GM12878 (cell line): ENCODE results near the gene NMUR2. TPM values are rescaled to one million over a fixed set of nuclear protein-coding genes. Genes with fewer than 3 reads are reported as not detected.

Experiments
- ATAC-seq: fragments of 200-7000 bp; cut with Tn5 transposase; 3 replicates; pipeline ENCODE4 v1.9.1; 2020; ENCODE audit warnings: mild to moderate bottlenecking, moderate library complexity
- BruUV-seq: library from RNA; stranded (reverse); fragments of 400-500 nt; replicated peaks from 2 replicates; lab custom pipeline; 2021; lab: Mats Ljungman, UMichigan
- CTCF ChIA-PET: fragments of 300-600 bp; sonication (Branson Sonifier 250); formaldehyde crosslinking; extraction: SDS; loops from one replicate; lab custom pipeline; 2021; ENCODE audit warnings: inconsistent platforms; lab: Yijun Ruan, JAX
- POLR2A ChIA-PET: fragments of 350-600 bp; formaldehyde crosslinking; extraction: SDS; loops from one replicate; lab custom pipeline; 2021; ENCODE audit warnings: inconsistent platforms; lab: Charles Lee
- RAD21 ChIA-PET: fragments of 300-600 bp; sonication (Branson Sonifier 250); formaldehyde crosslinking; loops from one replicate; lab custom pipeline; 2023; ENCODE audit warnings: antibody characterized with exemption; ENCODE audit not compliant: unreplicated experiment; lab: Charles Lee
- SMC1A ChIA-PET: fragments of 300-600 bp; sonication (Branson Sonifier 250); formaldehyde crosslinking; loops from one replicate; lab custom pipeline; 2023; ENCODE audit not compliant: unreplicated experiment, uncharacterized antibody; lab: Charles Lee
- DNase-seq: peaks from one replicate; pipeline ENCODE4 v3.0.0-alpha.2; 2011; ENCODE audit warnings: low read depth, low spot score
- FAIRE-seq: peaks from 3 replicates; lab custom pipeline; 2011; peaks lifted over from hg19 to GRCh38; lab: Jason Lieb, UNC
- H2AFZ ChIP-seq: 2 replicates; pipeline ENCODE4 v1.6.0; 2011; ENCODE audit warnings: low read depth, low read length, control low read depth; ENCODE audit not compliant: control insufficient read depth
- H3K27ac ChIP-seq: 2 replicates; pipeline ENCODE4 v1.5.1; 2011; ENCODE audit warnings: control low read depth; ENCODE audit not compliant: control insufficient read depth, insufficient read depth
- H3K27me3 ChIP-seq, 2 experiments: replicated peaks in 1 of 2; 2 replicates each; pipeline versions ENCODE4 v1.6.0 to v1.6.1; 2011; ENCODE audit warnings: low read length in 1 of 2; ENCODE audit not compliant: control insufficient read depth in 2 of 2, insufficient read depth in 2 of 2
- H3K36me3 ChIP-seq, 2 experiments: 2 replicates each; pipeline ENCODE4 v1.5.1; 2011; ENCODE audit warnings: low read length in 1 of 2; ENCODE audit not compliant: control insufficient read depth in 2 of 2, insufficient read depth in 2 of 2
- H3K4me1 ChIP-seq: 2 replicates; pipeline ENCODE4 v1.6.1; 2011; ENCODE audit warnings: mild to moderate bottlenecking, low read length, moderate library complexity, mixed read lengths; ENCODE audit not compliant: control insufficient read depth, insufficient read depth
- H3K4me2 ChIP-seq: 2 replicates; pipeline ENCODE4 v1.6.0; 2011; ENCODE audit warnings: control low read depth; ENCODE audit not compliant: control insufficient read depth, insufficient read depth
- H3K4me3 ChIP-seq: fragments of 200-600 bp; sonication (generic); 2 replicates; pipeline ENCODE4 v1.5.1; 2016
- H3K79me2 ChIP-seq: 2 replicates; pipeline ENCODE4 v1.6.0; 2011; ENCODE audit warnings: low read length; ENCODE audit not compliant: control insufficient read depth, insufficient read depth
- H3K9ac ChIP-seq: 2 replicates; pipeline ENCODE4 v1.8.0; 2011; ENCODE audit warnings: low read length, control low read depth, mixed read lengths; ENCODE audit not compliant: control insufficient read depth, insufficient read depth
- H3K9me3 ChIP-seq: replicated peaks from 3 replicates; pipeline ENCODE4 v1.5.1; 2011; ENCODE audit warnings: mild to moderate bottlenecking, low read length; ENCODE audit not compliant: control insufficient read depth, insufficient read depth
- H4K20me1 ChIP-seq: 2 replicates; pipeline ENCODE4 v1.6.0; 2011; ENCODE audit not compliant: control insufficient read depth, insufficient read depth
- ATF7 ChIP-seq: fragments of 450-650 bp; IDR thresholded peaks from 2 replicates; pipeline ENCODE4 v1.6.1; 2016; ENCODE audit warnings: low read depth, mild to moderate bottlenecking
- CBX3 ChIP-seq: fragments of 200-600 bp; sonication (generic); IDR thresholded peaks from 2 replicates; pipeline ENCODE4 v1.6.1; 2016; ENCODE audit warnings: low read depth, borderline replicate concordance
- DPF2 ChIP-seq: fragments of 450-650 bp; IDR thresholded peaks from 2 replicates; pipeline ENCODE4 v1.6.1; 2017; ENCODE audit warnings: mild to moderate bottlenecking
- ESRRA ChIP-seq: IDR thresholded peaks from 2 replicates; pipeline ENCODE4 v1.6.1; 2012; ENCODE audit warnings: mild to moderate bottlenecking, low read length, improper control_type of control experiment
- FOXK2 ChIP-seq: fragments of 450-650 bp; IDR thresholded peaks from 2 replicates; pipeline ENCODE4 v1.6.1; 2017; ENCODE audit warnings: mild to moderate bottlenecking, moderate library complexity
- MEF2B ChIP-seq: fragments of 450-650 bp; IDR thresholded peaks from 2 replicates; pipeline ENCODE4 v1.6.1; 2018; ENCODE audit warnings: mild to moderate bottlenecking, moderate library complexity; ENCODE audit not compliant: partially characterized antibody, poor library complexity, severe bottlenecking
- NFIC ChIP-seq: IDR thresholded peaks from 2 replicates; pipeline ENCODE4 v1.6.1; 2012; ENCODE audit warnings: low read depth, mild to moderate bottlenecking, inconsistent platforms, low read length, moderate library complexity
- PAX8 ChIP-seq: fragments of 450-650 bp; IDR thresholded peaks from 2 replicates; pipeline ENCODE4 v1.6.1; 2017; ENCODE audit warnings: mild to moderate bottlenecking, moderate library complexity
- POLR2A ChIP-seq: IDR thresholded peaks from 2 replicates; pipeline ENCODE4 v1.6.1; 2011; ENCODE audit warnings: low read depth, mild to moderate bottlenecking, low read length
- SMARCA5 ChIP-seq: fragments of 450-650 bp; IDR thresholded peaks from 2 replicates; pipeline ENCODE4 v1.6.1; 2017; ENCODE audit warnings: mild to moderate bottlenecking
- ZNF207 ChIP-seq: fragments of 450-650 bp; IDR thresholded peaks from 2 replicates; pipeline ENCODE4 v1.6.1; 2014; ENCODE audit warnings: antibody characterized with exemption, mild to moderate bottlenecking, borderline replicate concordance
- ZNF217 ChIP-seq: fragments of 450-650 bp; IDR thresholded peaks from 2 replicates; pipeline ENCODE4 v1.6.1; 2017; ENCODE audit warnings: antibody characterized with exemption, mild to moderate bottlenecking
- WGBS: methylation state at CpG from one replicate; pipeline ENCODE4 v1.1.6; 2016; ENCODE audit warnings: low lambda C conversion rate; ENCODE audit not compliant: insufficient replicate concordance, insufficient coverage; ENCODE audit errors: missing lambda C conversion rate; 5-methylcytosine and 5-hydroxymethylcytosine counted together
- in situ Hi-C: fragments of 300-500 bp; cut with MboI; formaldehyde crosslinking; loops from 9 replicates; pipeline ENCODE4 v1.14.3; 2018; ENCODE audit warnings: mixed read lengths
- intact Hi-C: fragments of 100-400 bp; cut with micrococcal nuclease; formaldehyde crosslinking; loops from one replicate; pipeline ENCODE4 v1.14.2; 2022; ENCODE audit not compliant: unreplicated experiment
- polyA plus RNA-seq, 11 experiments: library from polyadenylated mRNA; depleted of rRNA in 4 of 11; unstranded in 6 of 11; stranded (reverse) in 5 of 11; fragments of >200 nt; fragmentation: Nextera tagmentation in 4 of 11; fragmentation: Illumina TruSeq in 1 of 11; extraction: Ambion mirVana in 4 of 11; extraction: Trizol in 1 of 11; gene quantifications; 1 replicate in 1 of 11; 2 replicates in 10 of 11; pipeline versions ENCODE4 v1.2.1 to v1.2.3, GENCODE V29; 2011 to 2016; ENCODE audit warnings: inconsistent platforms in 2 of 11, missing spikeins in 2 of 11, low read depth in 1 of 11
- total RNA-seq, 4 experiments: library from RNA; depleted of rRNA in 3 of 4; stranded (reverse); fragments of >200 nt in 3 of 4; fragmentation: Illumina TruSeq in 1 of 4; extraction: Trizol in 1 of 4; gene quantifications; 2 replicates each; pipeline versions ENCODE4 v1.2.1 to v1.2.3, GENCODE V29; 2013 to 2021
- TF ChIP-seq, protein P1 (sequence below), 3 experiments: IDR thresholded peaks in 2 of 3; conservative IDR thresholded peaks in 1 of 3; 2 replicates each; pipeline ENCODE4 v1.5.1; 2011; ENCODE audit warnings: low read depth in 3 of 3, low read length in 3 of 3, mild to moderate bottlenecking in 3 of 3, control low read depth in 2 of 3, moderate library complexity in 2 of 3, inconsistent platforms in 1 of 3, mixed read lengths in 1 of 3; ENCODE audit not compliant: control insufficient read depth in 2 of 3, insufficient read depth in 1 of 3; ENCODE audit errors: extremely low read depth in 1 of 3

NMUR2 gene
- total and polyA plus RNA-seq, 10 of the 15 experiments (the other 5 are each of a cell fraction or from before 2014, with no cell fraction given) = 0.06 to 0.11 (median 0.06) TPM; not detected in 7

GRCh38 chr5:152367554-152367953, 37.5 kb downstream of the NMUR2 start:
- ATAC-seq (no peak), DNase-seq (no peak)
- SMC1A ChIA-PET = no interaction called here
- no TSS peak for BruUV-seq
- Histone ChIP-seq H3K4me1 (no peaks in the 10 kb centered on the region), H3K9ac (no peak overlapping the region), H2AFZ (no peak overlapping the region)
- no peak for TF ChIP-seq ZNF217
- TF ChIP-seq POLR2A = no peak
- no peak for TF ChIP-seq CBX3
- TF ChIP-seq PAX8 = no peak
- TF ChIP-seq FOXK2 = no peak
- no peak for TF ChIP-seq SMARCA5
- TF ChIP-seq, protein P1, sequence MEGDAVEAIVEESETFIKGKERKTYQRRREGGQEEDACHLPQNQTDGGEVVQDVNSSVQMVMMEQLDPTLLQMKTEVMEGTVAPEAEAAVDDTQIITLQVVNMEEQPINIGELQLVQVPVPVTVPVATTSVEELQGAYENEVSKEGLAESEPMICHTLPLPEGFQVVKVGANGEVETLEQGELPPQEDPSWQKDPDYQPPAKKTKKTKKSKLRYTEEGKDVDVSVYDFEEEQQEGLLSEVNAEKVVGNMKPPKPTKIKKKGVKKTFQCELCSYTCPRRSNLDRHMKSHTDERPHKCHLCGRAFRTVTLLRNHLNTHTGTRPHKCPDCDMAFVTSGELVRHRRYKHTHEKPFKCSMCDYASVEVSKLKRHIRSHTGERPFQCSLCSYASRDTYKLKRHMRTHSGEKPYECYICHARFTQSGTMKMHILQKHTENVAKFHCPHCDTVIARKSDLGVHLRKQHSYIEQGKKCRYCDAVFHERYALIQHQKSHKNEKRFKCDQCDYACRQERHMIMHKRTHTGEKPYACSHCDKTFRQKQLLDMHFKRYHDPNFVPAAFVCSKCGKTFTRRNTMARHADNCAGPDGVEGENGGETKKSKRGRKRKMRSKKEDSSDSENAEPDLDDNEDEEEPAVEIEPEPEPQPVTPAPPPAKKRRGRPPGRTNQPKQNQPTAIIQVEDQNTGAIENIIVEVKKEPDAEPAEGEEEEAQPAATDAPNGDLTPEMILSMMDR (IDR thresholded peaks at IDR 0.05 in 2 of 3, conservative IDR thresholded peaks at IDR 0.05 in 1 of 3; ENCODE audit: control insufficient read depth in 2 of 3, extremely low read depth in 1 of 3, insufficient read depth in 1 of 3, low read depth in 3 of 3, low read length in 3 of 3) = no peak
- TF ChIP-seq ZNF207 = no peak
- TF ChIP-seq NFIC = no peak
- TF ChIP-seq MEF2B = no peak
- TF ChIP-seq ATF7 = no peak
- no peak for TF ChIP-seq DPF2
- TF ChIP-seq ESRRA = no peak
- TF ChIP-seq, all 136 proteins: peak for 0
- Histone ChIP-seq H3K9me3 (no peaks in the 10 kb centered on the region), H3K4me2 (no peak overlapping the region), H4K20me1 (no peaks in the 10 kb centered on the region), H3K27ac (no peak overlapping the region), H3K4me3 (no peak overlapping the region), H3K36me3 (no peaks in the 10 kb centered on the region), H3K27me3 (no peaks in the 10 kb centered on the region), H3K79me2 (no peaks in the 10 kb centered on the region)
- in situ Hi-C loops = no loop called here
- ChIA-PET CTCF (interaction anchor here (1.2 kb wide), 1 partner anchor 18 kb away, joined by 3 read pairs; no protein-coding TSS in a partner anchor), POLR2A (no interaction called here), RAD21 (no interaction called here)
- intact Hi-C loops = no loop called here
- WGBS = 4% methylated on average over 3 of the region's 3 CpGs
- FAIRE-seq = no peak
